Lower lobe of right lung (tissue), 2 donors: ENCODE results near the gene BBOX1. TPM values are rescaled to one million over a fixed set of nuclear protein-coding genes. Genes with fewer than 3 reads are reported as not detected.

Experiments used
- ATAC-seq, 2 donors: fragments of 200-7000 bp; cut with Tn5 transposase; one replicate each; pipeline ENCODE4 v1.9.1; 2020 to 2022; ENCODE audit warnings: mild to moderate bottlenecking in 2 of 2, moderate library complexity in 2 of 2
- DNase-seq: peaks from one replicate; pipeline ENCODE4 v3.0.0-alpha.2; 2020
- H3K27ac ChIP-seq: fragments of 200-600 bp; one replicate; pipeline ENCODE4 v1.8.0; 2022
- H3K27me3 ChIP-seq: fragments of 200-600 bp; one replicate; pipeline ENCODE4 v1.8.0; 2022; ENCODE audit warnings: low read depth
- H3K36me3 ChIP-seq: fragments of 200-600 bp; one replicate; pipeline ENCODE4 v1.8.0; 2022; ENCODE audit warnings: mild to moderate bottlenecking
- H3K4me1 ChIP-seq: fragments of 200-600 bp; one replicate; pipeline ENCODE4 v1.8.0; 2022
- H3K4me3 ChIP-seq: fragments of 200-600 bp; one replicate; pipeline ENCODE4 v1.8.0; 2022; ENCODE audit warnings: mild to moderate bottlenecking
- H3K9me3 ChIP-seq: fragments of 200-600 bp; one replicate; pipeline ENCODE4 v1.8.0; 2022
- CTCF ChIP-seq: fragments of 200-600 bp; IDR thresholded peaks from one replicate; pipeline ENCODE4 v1.8.0; 2022; ENCODE audit warnings: antibody characterized with exemption, mild to moderate bottlenecking
- intact Hi-C: fragments of 100-400 bp; cut with DNase I; formaldehyde crosslinking; loops from one replicate; pipeline ENCODE4 v1.11.0; 2022
- total RNA-seq: library from RNA; stranded (reverse); fragmentation: NEBNext Ultra II Directional; extraction: Animal tissue kit (Norgen Biotek cat#: 25700); gene quantifications from one replicate; pipeline ENCODE4 v1.2.1, GENCODE V29; 2021
- donor health status: DM: no; HTN: yes; CAD: no; lungs with severe emphysema.

BBOX1 gene
- total RNA-seq, 1 donor from 2014 or later: 0.38 TPM

GRCh38 chr11:27059431-27059830 lies 18.8 kb downstream of the BBOX1 start:
- Histone ChIP-seq H3K36me3 (no peaks in the 10 kb centered on the region), H3K4me1 (no peaks in the 10 kb centered on the region), H3K27ac (no peak overlapping the region), H3K9me3 (no peaks in the 10 kb centered on the region), H3K27me3 (no peaks in the 10 kb centered on the region), H3K4me3 (no peak overlapping the region)
- ATAC-seq (no peak), DNase-seq (no peak)
- intact Hi-C loops: no loop called here
- TF ChIP-seq CTCF: no peak

GRCh38 chr11:27060816-27061460 lies 20.3 kb downstream of the BBOX1 start:
- no peak for ATAC-seq
- no peaks in the 10 kb centered on the region for H3K4me1 ChIP-seq
- no peaks in the 10 kb centered on the region for H3K27me3 ChIP-seq
- no peak overlapping the region for H3K27ac ChIP-seq
- intact Hi-C loops: no loop called here
- no peaks in the 10 kb centered on the region for H3K36me3 ChIP-seq
- H3K4me3 ChIP-seq: no peak overlapping the region
- TF ChIP-seq CTCF: no peak
- no peaks in the 10 kb centered on the region for H3K9me3 ChIP-seq
- no peak for DNase-seq

DNA sequence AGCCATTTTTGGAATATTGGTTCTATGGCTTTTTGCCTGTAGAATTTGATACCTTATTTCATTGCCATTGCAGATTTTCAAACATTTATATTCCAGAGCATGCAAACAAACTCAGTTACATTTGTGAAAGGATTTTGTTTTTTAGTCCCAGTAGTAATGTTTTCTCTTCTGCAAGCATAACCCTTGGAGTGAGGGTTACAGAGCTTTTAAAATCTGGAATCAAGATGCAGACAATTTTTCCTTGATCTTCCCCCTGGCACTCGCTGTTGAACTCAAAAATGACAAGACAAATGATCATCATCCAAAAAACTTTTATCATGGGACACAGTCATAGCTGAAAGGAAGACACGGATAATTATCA lies 20.8 kb downstream of the BBOX1 start:
- H3K27me3 ChIP-seq: no peaks in the 10 kb centered on the region
- intact Hi-C loops: no loop called here
- ATAC-seq (no peak), DNase-seq (no peak)
- no peaks in the 10 kb centered on the region for H3K4me1 ChIP-seq
- H3K4me3 ChIP-seq: no peak overlapping the region
- no peak for TF ChIP-seq CTCF
- H3K27ac ChIP-seq: no peak overlapping the region
- H3K9me3 ChIP-seq: no peaks in the 10 kb centered on the region
- no peaks in the 10 kb centered on the region for H3K36me3 ChIP-seq

DNA sequence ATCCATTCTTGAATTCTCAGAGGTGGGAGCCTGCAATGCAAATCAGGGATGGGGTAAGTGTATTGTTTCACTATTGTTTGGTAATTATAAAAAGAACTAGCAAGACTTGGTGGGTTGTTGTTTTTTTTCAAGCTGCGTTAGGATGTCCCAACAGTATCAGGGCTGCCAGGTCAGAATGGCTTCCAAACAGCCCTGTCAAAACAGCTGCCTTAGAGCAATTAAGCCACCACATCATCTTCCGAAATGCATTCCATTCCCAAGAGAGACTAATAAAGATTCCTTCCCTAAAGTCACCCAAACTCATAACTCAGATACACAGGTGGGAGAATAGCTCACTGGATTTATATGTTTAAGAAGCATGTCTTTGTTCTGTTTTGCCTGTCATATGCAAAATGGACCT lies 23.5 kb downstream of the BBOX1 start:
- no peak for ATAC-seq
- Histone ChIP-seq H3K4me1 (no peaks in the 10 kb centered on the region), H3K9me3 (no peaks in the 10 kb centered on the region), H3K4me3 (no peak overlapping the region), H3K27ac (no peak overlapping the region), H3K27me3 (no peaks in the 10 kb centered on the region), H3K36me3 (no peaks in the 10 kb centered on the region)
- intact Hi-C loops: no loop called here
- TF ChIP-seq CTCF: no peak
- DNase-seq: no peak

GRCh38 chr11:27075192-27075591 lies 34.6 kb downstream of the BBOX1 start:
- no peak for TF ChIP-seq CTCF
- H3K27ac ChIP-seq: no peak overlapping the region
- no peaks in the 10 kb centered on the region for H3K36me3 ChIP-seq
- no peaks in the 10 kb centered on the region for H3K4me1 ChIP-seq
- peak; percentile 43 to 64 for ATAC-seq
- DNase-seq: no peak
- intact Hi-C loops: no loop called here
- H3K27me3 ChIP-seq: no peaks in the 10 kb centered on the region
- no peak overlapping the region for H3K4me3 ChIP-seq
- H3K9me3 ChIP-seq: no peaks in the 10 kb centered on the region
